Measurements from ENCODE around the gene TRAF7. TPM values are rescaled to one million over a fixed set of nuclear protein-coding genes. Genes with fewer than 3 reads are reported as not detected.
A peak's percentile ranks its signal among the peaks of the same experiment; 100 is the strongest.
"Not testable (repeated sequence)": the region's sequence is repeated elsewhere in the genome, so short reads cannot be mapped to it uniquely, and the experiment has no call there.

Gene TRAF7
- total RNA-seq, 1 donor from 2014 or later = 70.4 TPM

DNA sequence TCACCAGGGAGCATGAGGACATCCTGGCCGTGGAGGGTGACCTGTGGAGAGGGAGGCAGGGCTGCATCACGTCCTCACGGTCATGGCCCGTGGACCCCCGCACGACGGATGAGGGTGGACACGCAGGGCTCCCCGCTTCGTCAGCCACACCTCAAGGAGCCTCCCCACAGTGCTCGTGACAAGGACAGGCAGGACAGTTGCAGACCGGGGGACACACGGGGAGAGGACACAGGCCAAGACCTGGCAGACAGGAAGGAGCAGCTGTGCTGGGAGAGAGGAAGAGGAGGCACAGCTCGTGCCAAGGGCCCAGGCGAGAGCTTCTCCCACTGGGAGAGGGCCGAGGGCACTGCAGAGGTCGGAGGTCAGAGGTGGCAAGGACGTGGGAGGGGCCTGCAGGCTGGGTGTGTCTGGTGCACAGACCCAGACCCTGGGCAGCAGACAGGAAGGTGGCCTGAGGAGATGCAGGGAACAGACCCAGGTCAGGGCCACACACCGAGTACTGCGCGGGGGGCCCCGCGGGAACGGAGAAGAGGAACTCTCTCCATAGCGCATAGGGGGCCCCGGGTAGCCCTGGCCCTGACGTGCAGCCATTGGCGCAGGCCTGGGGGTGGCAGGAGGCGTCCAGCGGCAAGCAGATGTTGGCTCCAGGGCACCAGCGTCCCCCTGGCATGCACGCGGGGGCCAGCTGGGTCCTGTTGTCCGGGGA lies 40.5 kb upstream of the TRAF7 start:
- H3K27me3 Mint-ChIP-seq (ENCODE audit: insufficient read depth); H3K9me3 Mint-ChIP-seq; DNase-seq (ENCODE audit: low spot score); H3K4me1 Mint-ChIP-seq (ENCODE audit: low read depth); H3K4me3 Mint-ChIP-seq; H3K36me3 Mint-ChIP-seq (ENCODE audit: low read depth); intact Hi-C loops (cut with micrococcal nuclease); H3K27ac Mint-ChIP-seq: not testable (repeated sequence)

GRCh38 chr16:2115591-2115973 lies 40.0 kb upstream of the TRAF7 start:
- Mint-ChIP-seq H3K4me3 (no peak overlapping the region), H3K4me1 (ENCODE audit: low read depth) (no peaks in the 10 kb centered on the region)
- intact Hi-C loops (cut with micrococcal nuclease) = no loop called here

DNA sequence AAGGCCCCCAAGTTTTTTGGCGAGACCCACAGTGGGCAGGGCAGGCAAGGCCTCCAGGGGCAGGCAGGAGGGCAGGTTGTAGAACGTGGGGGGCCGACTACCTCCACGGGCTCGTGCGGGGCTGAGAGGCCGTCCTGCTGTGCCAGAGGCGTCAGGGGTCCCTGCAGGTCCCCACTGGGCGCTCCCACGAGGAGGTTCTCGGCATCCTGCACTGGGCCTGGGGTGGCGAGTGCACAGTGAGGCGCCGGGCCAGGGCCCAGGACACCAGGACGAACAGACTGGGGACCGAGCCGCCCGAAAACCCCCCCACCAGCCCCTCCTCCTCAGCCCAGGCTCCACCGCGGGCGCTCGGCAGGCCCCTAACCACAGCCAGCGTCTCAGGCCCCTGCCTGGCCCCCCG lies 39.2 kb upstream of the TRAF7 start:
- H3K4me1 Mint-ChIP-seq (ENCODE audit: low read depth); H3K27me3 Mint-ChIP-seq (ENCODE audit: insufficient read depth); intact Hi-C loops (cut with micrococcal nuclease): not testable (repeated sequence)

More at GRCh38 chr16:2115591-2115973, 40.0 kb upstream of the TRAF7 start:
- H3K27me3 Mint-ChIP-seq (ENCODE audit: insufficient read depth) = no peaks in the 10 kb centered on the region
- H3K9me3 Mint-ChIP-seq = no peaks in the 10 kb centered on the region
- H3K27ac Mint-ChIP-seq = no peak overlapping the region
- DNase-seq (ENCODE audit: low spot score) = no peak
- peaks cover 2% of the 10 kb centered on the region for H3K36me3 Mint-ChIP-seq (ENCODE audit: low read depth)

DNA sequence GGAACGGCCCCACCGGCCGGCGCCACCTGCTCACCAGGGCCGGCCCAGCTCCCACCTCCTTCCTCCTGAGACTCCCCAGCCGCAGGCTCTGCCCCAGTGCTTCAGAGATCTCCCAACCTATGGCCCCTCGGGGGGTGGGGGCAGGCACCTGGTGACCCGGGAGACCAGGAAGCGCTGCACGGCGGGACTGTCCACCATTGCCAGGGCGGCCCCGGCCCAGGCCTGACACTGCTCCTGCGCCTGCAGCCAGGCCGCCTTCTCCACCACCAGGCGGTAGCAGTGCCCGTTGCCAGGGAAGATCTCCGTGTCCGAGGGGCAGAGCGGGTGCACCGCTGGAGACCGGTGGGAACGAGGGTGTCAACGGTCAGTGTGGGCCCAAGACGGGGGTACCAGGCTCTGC lies 38.2 kb upstream of the TRAF7 start:
- intact Hi-C loops (cut with micrococcal nuclease); DNase-seq (ENCODE audit: low spot score); H3K4me3 Mint-ChIP-seq; H3K9me3 Mint-ChIP-seq; H3K36me3 Mint-ChIP-seq (ENCODE audit: low read depth); H3K4me1 Mint-ChIP-seq (ENCODE audit: low read depth); H3K27me3 Mint-ChIP-seq (ENCODE audit: insufficient read depth); H3K27ac Mint-ChIP-seq: not testable (repeated sequence)

More for the DNA sequence above, 39.2 kb upstream of the TRAF7 start:
- not testable (repeated sequence) for H3K4me3 Mint-ChIP-seq; H3K9me3 Mint-ChIP-seq; H3K27ac Mint-ChIP-seq; H3K36me3 Mint-ChIP-seq (ENCODE audit: low read depth); DNase-seq (ENCODE audit: low spot score)

DNA sequence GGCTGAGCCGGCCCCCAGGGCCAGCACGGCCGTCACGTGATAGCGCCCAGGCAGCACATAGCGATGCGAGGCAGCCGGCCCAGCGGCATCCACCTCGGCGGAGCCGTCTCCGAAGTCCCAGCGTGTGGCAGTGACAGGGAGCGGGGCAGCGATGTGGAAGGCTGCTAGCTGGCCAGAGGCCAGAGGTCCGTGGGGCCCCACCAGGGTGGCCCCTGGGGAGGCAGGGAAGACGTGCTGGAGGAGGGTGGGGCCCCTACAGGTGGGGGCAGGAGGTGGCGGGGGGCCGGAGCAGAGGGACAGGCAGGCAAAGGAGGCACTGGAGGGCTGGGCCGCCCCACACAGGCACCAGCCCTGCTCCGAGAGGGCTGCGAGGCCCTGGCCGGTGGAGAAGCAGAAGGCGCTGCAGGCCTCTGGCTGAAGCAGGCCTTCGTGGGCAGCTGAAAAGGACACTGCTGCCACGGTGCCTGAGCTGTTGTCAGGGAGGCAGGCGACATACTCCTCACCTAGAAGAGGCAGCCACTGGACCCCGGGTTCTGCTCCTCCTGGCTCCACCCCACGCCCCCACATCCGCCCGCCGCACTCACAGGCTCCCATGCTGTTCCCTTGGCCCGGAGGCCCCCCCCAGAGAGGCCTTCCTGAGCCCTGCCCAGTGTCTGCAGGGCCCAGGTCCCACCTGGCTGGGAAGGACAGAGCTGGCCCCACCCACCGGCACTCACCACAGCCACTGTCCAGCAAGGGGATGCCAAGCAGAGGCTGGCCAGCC lies 37.4 kb upstream of the TRAF7 start:
- H3K27me3 Mint-ChIP-seq (ENCODE audit: insufficient read depth); H3K4me1 Mint-ChIP-seq (ENCODE audit: low read depth); H3K27ac Mint-ChIP-seq; DNase-seq (ENCODE audit: low spot score); H3K4me3 Mint-ChIP-seq; H3K9me3 Mint-ChIP-seq; H3K36me3 Mint-ChIP-seq (ENCODE audit: low read depth); intact Hi-C loops (cut with micrococcal nuclease): not testable (repeated sequence)

GRCh38 chr16:2121325-2121724 lies 34.3 kb upstream of the TRAF7 start:
- intact Hi-C loops (cut with micrococcal nuclease); H3K4me1 Mint-ChIP-seq (ENCODE audit: low read depth); H3K4me3 Mint-ChIP-seq; DNase-seq (ENCODE audit: low spot score); H3K9me3 Mint-ChIP-seq; H3K27me3 Mint-ChIP-seq (ENCODE audit: insufficient read depth); H3K36me3 Mint-ChIP-seq (ENCODE audit: low read depth): not testable (repeated sequence)
- H3K27ac Mint-ChIP-seq = peak overlapping the region; percentile 29

DNA sequence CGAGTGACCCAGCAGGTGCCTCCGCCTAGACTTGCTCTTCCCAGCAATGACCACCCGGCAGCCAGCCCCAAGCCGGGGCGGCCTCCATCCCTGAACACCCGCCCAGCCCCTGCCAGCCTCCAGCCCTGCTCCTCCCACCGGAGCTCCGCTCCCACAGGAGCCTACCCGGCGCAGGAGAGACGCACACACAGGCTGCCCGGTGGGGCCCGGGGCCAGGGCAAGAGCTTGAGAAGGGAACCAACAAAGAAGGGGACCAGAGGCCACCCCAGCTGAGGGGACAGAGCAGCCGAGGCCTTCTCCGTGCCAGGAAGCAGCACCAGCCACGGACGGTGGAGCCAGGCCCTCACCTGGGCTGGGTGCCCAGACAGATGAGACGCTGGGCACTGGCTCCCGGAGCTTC lies 33.7 kb upstream of the TRAF7 start:
- intact Hi-C loops (cut with micrococcal nuclease) = no loop called here
- H3K4me1 Mint-ChIP-seq (ENCODE audit: low read depth) = no peaks in the 10 kb centered on the region
- H3K4me3 Mint-ChIP-seq = no peak overlapping the region
- no peak for DNase-seq (ENCODE audit: low spot score)
- H3K36me3 Mint-ChIP-seq (ENCODE audit: low read depth) = no peaks in the 10 kb centered on the region
- no peak overlapping the region for H3K27ac Mint-ChIP-seq
- H3K27me3 Mint-ChIP-seq (ENCODE audit: insufficient read depth) = no peaks in the 10 kb centered on the region
- H3K9me3 Mint-ChIP-seq = no peaks in the 10 kb centered on the region

GRCh38 chr16:2122429-2122828 lies 33.2 kb upstream of the TRAF7 start:
- Mint-ChIP-seq H3K4me3 (no peak overlapping the region), H3K9me3 (no peaks in the 10 kb centered on the region), H3K4me1 (ENCODE audit: low read depth) (no peaks in the 10 kb centered on the region), H3K27ac (no peak overlapping the region), H3K27me3 (ENCODE audit: insufficient read depth) (no peaks in the 10 kb centered on the region), H3K36me3 (ENCODE audit: low read depth) (no peaks in the 10 kb centered on the region)
- DNase-seq (ENCODE audit: low spot score) = no peak
- intact Hi-C loops (cut with micrococcal nuclease) = no loop called here

GRCh38 chr16:2122934-2123683 lies 32.5 kb upstream of the TRAF7 start:
- intact Hi-C loops (cut with micrococcal nuclease); H3K36me3 Mint-ChIP-seq (ENCODE audit: low read depth): not testable (repeated sequence)

GRCh38 chr16:2123706-2124376 lies 31.7 kb upstream of the TRAF7 start:
- not testable (repeated sequence) for H3K4me3 Mint-ChIP-seq, H3K27ac Mint-ChIP-seq

More at GRCh38 chr16:2122934-2123683, 32.5 kb upstream of the TRAF7 start:
- H3K4me1 Mint-ChIP-seq (ENCODE audit: low read depth); H3K27me3 Mint-ChIP-seq (ENCODE audit: insufficient read depth); H3K4me3 Mint-ChIP-seq; H3K27ac Mint-ChIP-seq; DNase-seq (ENCODE audit: low spot score); H3K9me3 Mint-ChIP-seq: not testable (repeated sequence)

DNA sequence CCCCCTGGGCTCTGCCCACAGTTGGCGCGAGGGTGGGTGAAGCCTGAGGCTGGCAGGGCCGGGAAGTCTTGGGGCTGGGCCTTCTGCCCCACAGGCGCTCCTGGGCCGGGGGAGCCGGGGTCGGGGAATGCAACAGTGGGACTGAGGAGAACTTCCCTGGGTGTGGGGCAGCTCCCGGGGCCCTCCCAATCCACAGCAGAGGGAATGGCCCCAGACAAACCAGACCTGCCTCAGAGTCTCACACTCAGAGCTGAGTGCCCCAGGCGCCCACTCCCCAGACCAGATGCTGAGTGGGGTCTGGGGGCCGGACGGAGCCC lies 31.2 kb upstream of the TRAF7 start:
- DNase-seq (ENCODE audit: low spot score); H3K9me3 Mint-ChIP-seq; H3K4me1 Mint-ChIP-seq (ENCODE audit: low read depth); intact Hi-C loops (cut with micrococcal nuclease); H3K36me3 Mint-ChIP-seq (ENCODE audit: low read depth); H3K4me3 Mint-ChIP-seq; H3K27ac Mint-ChIP-seq; H3K27me3 Mint-ChIP-seq (ENCODE audit: insufficient read depth): not testable (repeated sequence)

More at GRCh38 chr16:2123706-2124376, 31.7 kb upstream of the TRAF7 start:
- H3K9me3 Mint-ChIP-seq; intact Hi-C loops (cut with micrococcal nuclease); H3K4me1 Mint-ChIP-seq (ENCODE audit: low read depth); H3K36me3 Mint-ChIP-seq (ENCODE audit: low read depth); H3K27me3 Mint-ChIP-seq (ENCODE audit: insufficient read depth); DNase-seq (ENCODE audit: low spot score): not testable (repeated sequence)

- H3K27me3 Mint-ChIP-seq (ENCODE audit: insufficient read depth); H3K27ac Mint-ChIP-seq; intact Hi-C loops (cut with micrococcal nuclease); H3K4me3 Mint-ChIP-seq; H3K9me3 Mint-ChIP-seq; H3K36me3 Mint-ChIP-seq (ENCODE audit: low read depth); H3K4me1 Mint-ChIP-seq (ENCODE audit: low read depth); DNase-seq (ENCODE audit: low spot score): not testable (repeated sequence)
Observed at GRCh38 chr16:2124694-2125444, 30.7 kb upstream of the TRAF7 start.
